Activated T-helper 2 cell treated with anti-CD3 and anti-CD28 coated beads, Interferon-gamma antibody, Interleukin-2, Interleukin-4, amounts not matched to agents 10 μg/mL and 5 μg/mL and 100 μg/mL, durations not matched to agents 14 hours and 24 hours and 36 hours (primary cell): ENCODE results near the gene MTLN. TPM values are rescaled to one million over a fixed set of nuclear protein-coding genes. Genes with fewer than 3 reads are reported as not detected.
"Not testable (repeated sequence)": the region's sequence is repeated elsewhere in the genome, so short reads cannot be mapped to it uniquely, and the experiment has no call there.

ENCODE experiments used
- DNase-seq: peaks from one replicate; pipeline ENCODE4 v3.0.0; 2021; ENCODE audit warnings: low spot score
- H3K27ac Mint-ChIP-seq: one replicate; pipeline ENCODE4 v1.8.0; 2021; ENCODE audit warnings: mixed read lengths
- H3K27me3 Mint-ChIP-seq: one replicate; pipeline ENCODE4 v1.8.0; 2021; ENCODE audit warnings: low read depth, mixed read lengths
- H3K36me3 Mint-ChIP-seq: one replicate; pipeline ENCODE4 v1.8.0; 2021; ENCODE audit warnings: low read depth, mixed read lengths
- H3K4me1 Mint-ChIP-seq: one replicate; pipeline ENCODE4 v1.8.0; 2021; ENCODE audit warnings: low read depth, mixed read lengths
- H3K4me3 Mint-ChIP-seq: one replicate; pipeline ENCODE4 v1.8.0; 2021; ENCODE audit warnings: low read depth, mild to moderate bottlenecking, moderate library complexity, mixed read lengths
- H3K9me3 Mint-ChIP-seq: one replicate; pipeline ENCODE4 v1.8.0; 2021; ENCODE audit warnings: mixed read lengths
- intact Hi-C: fragments of 100-400 bp; cut with micrococcal nuclease; formaldehyde crosslinking; loops from one replicate; pipeline ENCODE4 v1.15.1; 2023
- total RNA-seq: library from RNA; stranded (reverse); gene quantifications from 2 replicates; pipeline ENCODE4 v1.2.3, GENCODE V29; 2022

The MTLN gene
- total RNA-seq, 1 donor from 2014 or later: 59.8 TPM

GRCh38 chr2:110216803-110217202 lies 4.5 kb upstream of the MTLN start:
- H3K9me3 Mint-ChIP-seq: peaks cover 12% of the 10 kb centered on the region
- no peak overlapping the region for H3K27ac Mint-ChIP-seq
- no peaks in the 10 kb centered on the region for H3K4me1 Mint-ChIP-seq
- H3K27me3 Mint-ChIP-seq: peaks cover 51% of the 10 kb centered on the region
- H3K36me3 Mint-ChIP-seq: peaks cover 5% of the 10 kb centered on the region
- DNase-seq: no peak
- intact Hi-C loops: no loop called here
- no peak overlapping the region for H3K4me3 Mint-ChIP-seq

- no peak for DNase-seq
- intact Hi-C loops: no loop called here
- H3K4me1 Mint-ChIP-seq: peaks cover 4% of the 10 kb centered on the region
- peaks cover 51% of the 10 kb centered on the region for H3K27me3 Mint-ChIP-seq
- no peak overlapping the region for H3K27ac Mint-ChIP-seq
- no peak overlapping the region for H3K4me3 Mint-ChIP-seq
- H3K36me3 Mint-ChIP-seq: peaks cover 9% of the 10 kb centered on the region
- H3K9me3 Mint-ChIP-seq: peaks cover 12% of the 10 kb centered on the region
These were observed 3.9 kb upstream of the MTLN start for GRCh38 chr2:110216199-110216598.

GRCh38 chr2:110215566-110216158 lies 3.3 kb upstream of the MTLN start:
- Mint-ChIP-seq H3K4me1 (peaks cover 4% of the 10 kb centered on the region), H3K27ac (no peak overlapping the region), H3K27me3 (peaks cover 51% of the 10 kb centered on the region), H3K9me3 (peaks cover 12% of the 10 kb centered on the region), H3K36me3 (peaks cover 9% of the 10 kb centered on the region), H3K4me3 (no peak overlapping the region)
- intact Hi-C loops: no loop called here
- no peak for DNase-seq

- Mint-ChIP-seq H3K4me1 (peaks cover 4% of the 10 kb centered on the region), H3K9me3 (peaks cover 12% of the 10 kb centered on the region), H3K27me3 (peaks cover 47% of the 10 kb centered on the region), H3K4me3 (no peak overlapping the region), H3K36me3 (peaks cover 13% of the 10 kb centered on the region), H3K27ac (no peak overlapping the region)
- intact Hi-C loops: no loop called here
- DNase-seq: no peak
These were observed 2.7 kb upstream of the MTLN start for GRCh38 chr2:110215091-110215490.

- intact Hi-C loops, DNase-seq, H3K27ac Mint-ChIP-seq, H3K4me1 Mint-ChIP-seq, H3K4me3 Mint-ChIP-seq: not testable (repeated sequence)
- peaks cover 12% of the 10 kb centered on the region for H3K9me3 Mint-ChIP-seq
- H3K36me3 Mint-ChIP-seq: peaks cover 25% of the 10 kb centered on the region
- H3K27me3 Mint-ChIP-seq: peaks cover 31% of the 10 kb centered on the region
These were observed 1.2 kb upstream of the MTLN start for GRCh38 chr2:110213522-110213921.

GRCh38 chr2:110205660-110206455 lies 6.5 kb downstream of the MTLN start:
- Mint-ChIP-seq H3K27ac (peak overlapping the region; percentile 34), H3K27me3 (no peaks in the 10 kb centered on the region), H3K4me3 (peak overlapping the region; percentile 91), H3K9me3 (no peaks in the 10 kb centered on the region), H3K4me1 (peaks cover 19% of the 10 kb centered on the region), H3K36me3 (peaks cover 21% of the 10 kb centered on the region)
- intact Hi-C loops: no loop called here
- DNase-seq: no peak

- Mint-ChIP-seq H3K27ac (peak within 1 kb of the TSS; percentile 85), H3K27me3 (no peaks in the 10 kb centered on the region), H3K36me3 (peaks cover 13% of the 10 kb centered on the region), H3K4me1 (peaks cover 17% of the 10 kb centered on the region), H3K9me3 (no peaks in the 10 kb centered on the region), H3K4me3 (peak within 1 kb of the TSS; percentile 91)
- intact Hi-C loops: loop anchor here (1.0 kb wide), 1 partner anchor 8 kb away; the partner anchor contains the start of gene MTLN
- DNase-seq: peak; percentile 81
These were observed 7.7 kb downstream of the MTLN start, which contains the start of gene NPHP1 for GRCh38 chr2:110204408-110205385. Gene NPHP1 (minus strand): TSS chr2:110205013. CDS start chr2:110204968, 45 bp downstream.

- Mint-ChIP-seq H3K4me1 (no peaks in the 10 kb centered on the region), H3K27me3 (peaks cover 6% of the 10 kb centered on the region), H3K4me3 (no peak overlapping the region), H3K36me3 (no peaks in the 10 kb centered on the region), H3K27ac (no peak overlapping the region), H3K9me3 (no peaks in the 10 kb centered on the region)
- no peak for DNase-seq
- intact Hi-C loops: no loop called here
These were observed 14.3 kb downstream of the MTLN start for GRCh38 chr2:110198016-110198415.

- intact Hi-C loops: no loop called here
- DNase-seq: no peak
- Mint-ChIP-seq H3K27ac (no peak overlapping the region), H3K4me3 (no peak overlapping the region), H3K36me3 (no peaks in the 10 kb centered on the region), H3K27me3 (peaks cover 6% of the 10 kb centered on the region), H3K9me3 (no peaks in the 10 kb centered on the region), H3K4me1 (no peaks in the 10 kb centered on the region)
These were observed 14.9 kb downstream of the MTLN start for GRCh38 chr2:110197452-110197851.

- H3K4me3 Mint-ChIP-seq: not testable (repeated sequence)
These were observed 22.2 kb downstream of the MTLN start for GRCh38 chr2:110190169-110190568.

GRCh38 chr2:110182449-110182848 lies 29.9 kb downstream of the MTLN start:
- no peaks in the 10 kb centered on the region for H3K4me1 Mint-ChIP-seq
- intact Hi-C loops: no loop called here
- no peak overlapping the region for H3K4me3 Mint-ChIP-seq
- H3K27ac Mint-ChIP-seq: no peak overlapping the region
- peaks cover 8% of the 10 kb centered on the region for H3K27me3 Mint-ChIP-seq
- H3K36me3 Mint-ChIP-seq: no peaks in the 10 kb centered on the region
- no peak for DNase-seq
- H3K9me3 Mint-ChIP-seq: peaks cover 28% of the 10 kb centered on the region

More at GRCh38 chr2:110190169-110190568, 22.2 kb downstream of the MTLN start:
- H3K36me3 Mint-ChIP-seq, H3K4me1 Mint-ChIP-seq, H3K27ac Mint-ChIP-seq, intact Hi-C loops, H3K9me3 Mint-ChIP-seq, DNase-seq, H3K27me3 Mint-ChIP-seq: not testable (repeated sequence)

GRCh38 chr2:110180036-110180435 lies 32.3 kb downstream of the MTLN start:
- Mint-ChIP-seq H3K27ac (no peak overlapping the region), H3K27me3 (peaks cover 20% of the 10 kb centered on the region), H3K4me3 (no peak overlapping the region), H3K4me1 (no peaks in the 10 kb centered on the region), H3K9me3 (peaks cover 24% of the 10 kb centered on the region), H3K36me3 (no peaks in the 10 kb centered on the region)
- DNase-seq: no peak
- intact Hi-C loops: no loop called here
